Measurements from ENCODE around the gene ENGASE.
A peak's percentile ranks its signal among the peaks of the same experiment; 100 is the strongest.

ENGASE gene

DNA sequence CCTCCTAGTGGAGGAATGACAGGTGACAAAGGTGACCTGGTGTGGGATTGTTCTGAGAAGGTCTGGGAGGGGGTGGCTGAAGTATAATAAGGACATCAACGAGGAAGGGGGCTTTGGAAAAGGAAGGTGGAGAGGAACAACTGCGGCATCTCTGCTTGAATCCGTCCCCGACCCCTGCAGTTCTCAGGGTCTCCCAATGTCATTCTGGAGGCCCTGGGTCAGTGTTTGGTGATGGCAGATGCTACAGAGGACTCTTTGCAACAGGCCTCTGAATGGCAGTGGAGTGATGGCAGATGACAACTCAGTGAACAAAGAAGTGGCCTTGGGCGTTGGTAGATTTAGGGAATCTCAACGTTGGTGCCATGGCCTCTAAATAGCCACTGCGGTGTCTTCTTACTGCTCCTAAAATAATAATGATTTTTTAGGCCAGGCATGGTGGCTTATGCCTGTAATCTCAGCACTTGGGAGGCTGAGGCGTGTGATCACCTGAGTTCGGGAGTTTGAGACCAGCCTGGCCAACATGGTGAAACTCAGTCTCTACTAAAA is 1.3 kb downstream of the ENGASE start:
- no peak overlapping the region for H2AFZ ChIP-seq (ENCODE audit: low read length)
- TF ChIP-seq EZH2 (IDR thresholded peaks at IDR 0.05; ENCODE audit: borderline replicate concordance, low read length): no peak
- TF ChIP-seq, protein P1, sequence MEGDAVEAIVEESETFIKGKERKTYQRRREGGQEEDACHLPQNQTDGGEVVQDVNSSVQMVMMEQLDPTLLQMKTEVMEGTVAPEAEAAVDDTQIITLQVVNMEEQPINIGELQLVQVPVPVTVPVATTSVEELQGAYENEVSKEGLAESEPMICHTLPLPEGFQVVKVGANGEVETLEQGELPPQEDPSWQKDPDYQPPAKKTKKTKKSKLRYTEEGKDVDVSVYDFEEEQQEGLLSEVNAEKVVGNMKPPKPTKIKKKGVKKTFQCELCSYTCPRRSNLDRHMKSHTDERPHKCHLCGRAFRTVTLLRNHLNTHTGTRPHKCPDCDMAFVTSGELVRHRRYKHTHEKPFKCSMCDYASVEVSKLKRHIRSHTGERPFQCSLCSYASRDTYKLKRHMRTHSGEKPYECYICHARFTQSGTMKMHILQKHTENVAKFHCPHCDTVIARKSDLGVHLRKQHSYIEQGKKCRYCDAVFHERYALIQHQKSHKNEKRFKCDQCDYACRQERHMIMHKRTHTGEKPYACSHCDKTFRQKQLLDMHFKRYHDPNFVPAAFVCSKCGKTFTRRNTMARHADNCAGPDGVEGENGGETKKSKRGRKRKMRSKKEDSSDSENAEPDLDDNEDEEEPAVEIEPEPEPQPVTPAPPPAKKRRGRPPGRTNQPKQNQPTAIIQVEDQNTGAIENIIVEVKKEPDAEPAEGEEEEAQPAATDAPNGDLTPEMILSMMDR (IDR thresholded peaks at IDR 0.05; ENCODE audit: low read length): no peak
- no peaks in the 10 kb centered on the region for H3K36me3 ChIP-seq (ENCODE audit: insufficient read depth, low read length)
- no peaks in the 10 kb centered on the region for H3F3A ChIP-seq (ENCODE audit: insufficient read depth, low read length)
- H3K9ac ChIP-seq (ENCODE audit: low read length): no peak overlapping the region; the same call in 1 of the 2 replicates
- no peaks in the 10 kb centered on the region for H3K4me1 ChIP-seq (ENCODE audit: insufficient read depth, low read length, severe bottlenecking)
- no peaks in the 10 kb centered on the region for H3K27me3 ChIP-seq (ENCODE audit: insufficient read depth, low read length)
- no peaks in the 10 kb centered on the region for H3K9me3 ChIP-seq (ENCODE audit: low read length)
- H4K20me1 ChIP-seq (ENCODE audit: insufficient read depth, low read length): no peaks in the 10 kb centered on the region
- H3K4me3 ChIP-seq (ENCODE audit: low read depth, low read length, poor library complexity, severe bottlenecking): peak overlapping the region; percentile 69
- no peak overlapping the region for H3K27ac ChIP-seq (ENCODE audit: low read depth, low read length, poor library complexity, severe bottlenecking)
- H3K4me2 ChIP-seq (ENCODE audit: low read length): peak overlapping the region; percentile 76; the same call in 1 of the 2 replicates
- H3K9me2 ChIP-seq (ENCODE audit: low read depth, low read length): no peaks in the 10 kb centered on the region
- H3K79me2 ChIP-seq (ENCODE audit: insufficient read depth, low read length): no peaks in the 10 kb centered on the region

DNA sequence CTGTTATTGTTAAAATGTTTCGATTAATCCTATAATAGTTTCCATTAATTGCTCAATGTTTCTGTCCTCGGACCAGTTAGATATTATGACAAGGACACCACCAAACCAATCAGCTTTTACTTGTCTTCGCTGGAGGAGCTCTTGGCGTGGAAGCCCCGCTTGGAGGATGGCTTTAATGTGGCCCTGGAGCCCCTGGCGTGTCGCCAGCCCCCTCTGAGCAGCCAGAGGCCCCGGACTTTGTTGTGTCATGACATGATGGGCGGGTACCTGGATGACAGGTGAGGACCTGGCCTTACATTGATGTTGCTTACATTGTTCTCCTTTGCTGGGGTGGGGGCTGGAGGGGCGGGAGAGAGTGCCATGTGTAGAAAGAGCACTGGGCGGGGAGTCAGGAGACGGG is 3.0 kb downstream of the ENGASE start:
- H3K27ac ChIP-seq (ENCODE audit: low read depth, low read length, poor library complexity, severe bottlenecking): no peak overlapping the region
- H4K20me1 ChIP-seq (ENCODE audit: insufficient read depth, low read length): no peaks in the 10 kb centered on the region
- H3K27me3 ChIP-seq (ENCODE audit: insufficient read depth, low read length): no peaks in the 10 kb centered on the region
- no peak overlapping the region for H3K9ac ChIP-seq (ENCODE audit: low read length)
- H3K9me3 ChIP-seq (ENCODE audit: low read length): no peaks in the 10 kb centered on the region
- no peaks in the 10 kb centered on the region for H3K9me2 ChIP-seq (ENCODE audit: low read depth, low read length)
- no peaks in the 10 kb centered on the region for H3F3A ChIP-seq (ENCODE audit: insufficient read depth, low read length)
- H2AFZ ChIP-seq (ENCODE audit: low read length): no peak overlapping the region
- H3K79me2 ChIP-seq (ENCODE audit: insufficient read depth, low read length): no peaks in the 10 kb centered on the region
- no peaks in the 10 kb centered on the region for H3K4me1 ChIP-seq (ENCODE audit: insufficient read depth, low read length, severe bottlenecking)
- no peak overlapping the region for H3K4me3 ChIP-seq (ENCODE audit: low read depth, low read length, poor library complexity, severe bottlenecking)
- no peaks in the 10 kb centered on the region for H3K36me3 ChIP-seq (ENCODE audit: insufficient read depth, low read length)
- TF ChIP-seq EZH2 (IDR thresholded peaks at IDR 0.05; ENCODE audit: borderline replicate concordance, low read length): no peak
- TF ChIP-seq, protein P1 (IDR thresholded peaks at IDR 0.05; ENCODE audit: low read length): no peak
- H3K4me2 ChIP-seq (ENCODE audit: low read length): no peak overlapping the region

- TF ChIP-seq, protein P1 (IDR thresholded peaks at IDR 0.05; ENCODE audit: low read length): no peak
- TF ChIP-seq EZH2 (IDR thresholded peaks at IDR 0.05; ENCODE audit: borderline replicate concordance, low read length): no peak
- Histone ChIP-seq H3K4me3 (ENCODE audit: low read depth, low read length, poor library complexity, severe bottlenecking) (no peak overlapping the region), H3K4me1 (ENCODE audit: insufficient read depth, low read length, severe bottlenecking) (no peaks in the 10 kb centered on the region), H4K20me1 (ENCODE audit: insufficient read depth, low read length) (no peaks in the 10 kb centered on the region), H3F3A (ENCODE audit: insufficient read depth, low read length) (no peaks in the 10 kb centered on the region), H3K4me2 (ENCODE audit: low read length) (no peak overlapping the region), H3K36me3 (ENCODE audit: insufficient read depth, low read length) (no peaks in the 10 kb centered on the region), H3K27me3 (ENCODE audit: insufficient read depth, low read length) (no peaks in the 10 kb centered on the region), H3K9ac (ENCODE audit: low read length) (no peak overlapping the region), H3K79me2 (ENCODE audit: insufficient read depth, low read length) (no peaks in the 10 kb centered on the region), H2AFZ (ENCODE audit: low read length) (no peak overlapping the region), H3K27ac (ENCODE audit: low read depth, low read length, poor library complexity, severe bottlenecking) (no peak overlapping the region), H3K9me3 (ENCODE audit: low read length) (no peaks in the 10 kb centered on the region), H3K9me2 (ENCODE audit: low read depth, low read length) (no peaks in the 10 kb centered on the region)
Observed at GRCh38 chr17:79078476-79079190, 4.0 kb downstream of the ENGASE start.

Data from OCI-LY1 (cell line).